HepG2 (cell line): ENCODE measurements around the gene MARCHF4. TPM values are rescaled to one million over a fixed set of nuclear protein-coding genes. Genes with fewer than 3 reads are reported as not detected.

Experiments used
- FOSL2 ChIP-seq: sonication (generic); formaldehyde crosslinking; IDR thresholded peaks from 2 replicates; pipeline ENCODE4 v1.4.0; 2020; ENCODE audit warnings: missing genetic modification reagents
- GATAD2A ChIP-seq: IDR thresholded peaks from 2 replicates; pipeline ENCODE4 v1.6.1; 2016
- HIVEP1 ChIP-seq: sonication (generic); formaldehyde crosslinking; IDR thresholded peaks from 2 replicates; pipeline ENCODE4 v1.4.0; 2020; ENCODE audit warnings: mild to moderate bottlenecking, missing genetic modification reagents
- KLF9 ChIP-seq: IDR thresholded peaks from 2 replicates; pipeline ENCODE4 v1.6.1; 2016; ENCODE audit warnings: low read depth
- NR2F6 ChIP-seq, 2 experiments: IDR thresholded peaks; 2 replicates each; pipeline ENCODE4 v1.6.1; 2016; ENCODE audit warnings: antibody characterized with exemption in 1 of 2, mild to moderate bottlenecking in 1 of 2
- SAP130 ChIP-seq: IDR thresholded peaks from 2 replicates; pipeline ENCODE4 v1.6.1; 2016; ENCODE audit warnings: low read depth
- ZBTB7A ChIP-seq: sonication (generic); formaldehyde crosslinking; IDR thresholded peaks from 2 replicates; pipeline ENCODE4 v1.8.0; 2022; ENCODE audit warnings: mild to moderate bottlenecking, missing genetic modification reagents
- ZNF33B ChIP-seq: sonication (generic); formaldehyde crosslinking; IDR thresholded peaks from 2 replicates; pipeline ENCODE4 v1.5.1; 2020; ENCODE audit warnings: mild to moderate bottlenecking, missing genetic modification reagents
- ZNF749 ChIP-seq: sonication (generic); formaldehyde crosslinking; IDR thresholded peaks from 2 replicates; pipeline ENCODE4 v1.8.0; 2022; ENCODE audit warnings: mild to moderate bottlenecking, missing genetic modification reagents, moderate library complexity, borderline replicate concordance
- polyA plus RNA-seq, 8 experiments: library from polyadenylated mRNA; depleted of rRNA in 3 of 8; stranded (reverse) in 7 of 8; unstranded in 1 of 8; fragments of >200 nt; fragmentation: Illumina TruSeq in 4 of 8; extraction: Trizol in 4 of 8; gene quantifications; 2 replicates each; pipeline versions ENCODE4 v1.2.1 to v1.2.3, GENCODE V29; 2011 to 2016; ENCODE audit warnings: low read depth in 4 of 8, missing spikeins in 1 of 8, mixed read lengths in 1 of 8; ENCODE audit not compliant: insufficient read depth in 1 of 8
- total RNA-seq, 5 experiments: library from RNA; depleted of rRNA; stranded (reverse); fragments of >200 nt; fragmentation: Illumina TruSeq; extraction: Trizol; gene quantifications; 2 replicates each; pipeline ENCODE4 v1.2.3, GENCODE V29; 2016; ENCODE audit warnings: low read depth in 1 of 5
- TF ChIP-seq, protein P1 (sequence below): sonication (generic); formaldehyde crosslinking; IDR thresholded peaks from 2 replicates; pipeline ENCODE4; 2020; ENCODE audit warnings: missing genetic modification reagents, mild to moderate bottlenecking, borderline replicate concordance
- TF ChIP-seq, protein P2 (sequence below): sonication (generic); formaldehyde crosslinking; IDR thresholded peaks from 2 replicates; pipeline ENCODE4 v1.4.0; 2020; ENCODE audit warnings: missing genetic modification reagents
- TF ChIP-seq, protein P3 (sequence below): sonication (generic); formaldehyde crosslinking; IDR thresholded peaks from 2 replicates; pipeline ENCODE4 v1.8.1; 2022; ENCODE audit warnings: low read depth, mild to moderate bottlenecking, missing genetic modification reagents
- TF ChIP-seq, protein P4 (sequence below): sonication (generic); formaldehyde crosslinking; IDR thresholded peaks from 2 replicates; pipeline ENCODE4 v1.4.0; 2020; ENCODE audit warnings: low read depth, mild to moderate bottlenecking, missing genetic modification reagents
- TF ChIP-seq, protein P5 (sequence below): sonication (generic); formaldehyde crosslinking; IDR thresholded peaks from 2 replicates; pipeline ENCODE4 v1.4.0; 2020; ENCODE audit warnings: missing genetic modification reagents

Gene MARCHF4
- total and polyA plus RNA-seq, 2 of the 13 experiments (the other 11 are each of a cell fraction or from before 2014, with no cell fraction given), result not detected

DNA sequence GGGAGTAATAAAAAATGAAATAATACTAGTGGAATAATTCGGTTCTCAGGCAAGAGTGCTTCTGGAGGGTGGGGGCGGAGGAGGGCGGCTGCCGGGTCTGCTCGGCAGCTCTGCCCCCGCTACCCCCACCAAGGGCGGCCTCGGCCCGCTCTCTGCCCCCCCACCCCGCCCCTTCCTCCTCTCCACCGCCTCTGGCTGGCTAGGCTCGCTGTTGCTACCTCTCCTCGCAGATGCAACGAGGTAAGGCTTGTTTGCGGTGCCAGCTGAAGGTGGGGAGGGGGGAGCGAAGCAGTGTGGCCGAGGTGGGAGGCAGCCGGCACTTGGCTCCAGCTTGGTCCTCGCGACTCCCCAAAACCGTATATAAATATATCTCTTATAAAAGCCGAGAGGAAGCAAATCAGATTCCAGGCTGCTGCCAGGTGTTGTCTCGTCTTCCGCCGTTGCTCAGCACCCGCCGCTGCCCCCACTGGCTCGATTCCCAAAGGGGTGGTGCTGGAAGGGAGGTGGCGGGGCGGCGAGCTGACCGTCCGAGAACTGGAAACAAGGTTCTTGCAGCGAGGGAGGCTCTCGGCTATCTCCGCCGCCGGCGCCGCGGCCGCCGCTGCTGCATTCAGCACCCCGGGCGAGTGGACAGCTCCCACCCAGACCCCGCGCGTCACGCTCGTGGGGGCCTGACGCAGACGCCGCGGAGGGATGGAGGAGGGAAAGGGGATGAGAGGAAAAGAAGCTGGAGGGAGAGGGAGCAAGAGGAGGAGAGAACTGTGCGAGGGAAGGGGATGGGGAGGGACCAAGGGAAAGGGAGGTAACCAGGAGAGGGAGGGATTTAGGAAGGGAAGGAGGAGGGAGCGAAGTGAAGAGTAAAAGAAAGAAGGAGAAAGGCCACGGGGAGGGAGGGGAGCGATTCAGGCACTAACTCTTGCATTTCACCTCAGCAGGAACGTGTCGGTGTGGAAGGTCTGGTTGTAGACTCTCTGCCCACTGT lies at the start of gene MARCHF4 (continued):
- TF ChIP-seq, protein P1, sequence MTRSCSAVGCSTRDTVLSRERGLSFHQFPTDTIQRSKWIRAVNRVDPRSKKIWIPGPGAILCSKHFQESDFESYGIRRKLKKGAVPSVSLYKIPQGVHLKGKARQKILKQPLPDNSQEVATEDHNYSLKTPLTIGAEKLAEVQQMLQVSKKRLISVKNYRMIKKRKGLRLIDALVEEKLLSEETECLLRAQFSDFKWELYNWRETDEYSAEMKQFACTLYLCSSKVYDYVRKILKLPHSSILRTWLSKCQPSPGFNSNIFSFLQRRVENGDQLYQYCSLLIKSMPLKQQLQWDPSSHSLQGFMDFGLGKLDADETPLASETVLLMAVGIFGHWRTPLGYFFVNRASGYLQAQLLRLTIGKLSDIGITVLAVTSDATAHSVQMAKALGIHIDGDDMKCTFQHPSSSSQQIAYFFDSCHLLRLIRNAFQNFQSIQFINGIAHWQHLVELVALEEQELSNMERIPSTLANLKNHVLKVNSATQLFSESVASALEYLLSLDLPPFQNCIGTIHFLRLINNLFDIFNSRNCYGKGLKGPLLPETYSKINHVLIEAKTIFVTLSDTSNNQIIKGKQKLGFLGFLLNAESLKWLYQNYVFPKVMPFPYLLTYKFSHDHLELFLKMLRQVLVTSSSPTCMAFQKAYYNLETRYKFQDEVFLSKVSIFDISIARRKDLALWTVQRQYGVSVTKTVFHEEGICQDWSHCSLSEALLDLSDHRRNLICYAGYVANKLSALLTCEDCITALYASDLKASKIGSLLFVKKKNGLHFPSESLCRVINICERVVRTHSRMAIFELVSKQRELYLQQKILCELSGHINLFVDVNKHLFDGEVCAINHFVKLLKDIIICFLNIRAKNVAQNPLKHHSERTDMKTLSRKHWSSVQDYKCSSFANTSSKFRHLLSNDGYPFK (CRISPR knock-in tag), result peak; percentile 61; the same call in 1 of the 2 replicates
- TF ChIP-seq, protein P2, sequence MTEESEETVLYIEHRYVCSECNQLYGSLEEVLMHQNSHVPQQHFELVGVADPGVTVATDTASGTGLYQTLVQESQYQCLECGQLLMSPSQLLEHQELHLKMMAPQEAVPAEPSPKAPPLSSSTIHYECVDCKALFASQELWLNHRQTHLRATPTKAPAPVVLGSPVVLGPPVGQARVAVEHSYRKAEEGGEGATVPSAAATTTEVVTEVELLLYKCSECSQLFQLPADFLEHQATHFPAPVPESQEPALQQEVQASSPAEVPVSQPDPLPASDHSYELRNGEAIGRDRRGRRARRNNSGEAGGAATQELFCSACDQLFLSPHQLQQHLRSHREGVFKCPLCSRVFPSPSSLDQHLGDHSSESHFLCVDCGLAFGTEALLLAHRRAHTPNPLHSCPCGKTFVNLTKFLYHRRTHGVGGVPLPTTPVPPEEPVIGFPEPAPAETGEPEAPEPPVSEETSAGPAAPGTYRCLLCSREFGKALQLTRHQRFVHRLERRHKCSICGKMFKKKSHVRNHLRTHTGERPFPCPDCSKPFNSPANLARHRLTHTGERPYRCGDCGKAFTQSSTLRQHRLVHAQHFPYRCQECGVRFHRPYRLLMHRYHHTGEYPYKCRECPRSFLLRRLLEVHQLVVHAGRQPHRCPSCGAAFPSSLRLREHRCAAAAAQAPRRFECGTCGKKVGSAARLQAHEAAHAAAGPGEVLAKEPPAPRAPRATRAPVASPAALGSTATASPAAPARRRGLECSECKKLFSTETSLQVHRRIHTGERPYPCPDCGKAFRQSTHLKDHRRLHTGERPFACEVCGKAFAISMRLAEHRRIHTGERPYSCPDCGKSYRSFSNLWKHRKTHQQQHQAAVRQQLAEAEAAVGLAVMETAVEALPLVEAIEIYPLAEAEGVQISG (CRISPR knock-in tag), result peak; percentile 79
- TF ChIP-seq GATAD2A (CRISPR knock-in tag) (peak; percentile 70), SAP130 (CRISPR knock-in tag) (peak; percentile 75), ZNF33B (peak; percentile 91; the same call in 1 of the 2 replicates), ZBTB7A (CRISPR knock-in tag) (peak; percentile 95), KLF9 (0 out of 2 replicates have a peak, but pooled peaks have one; percentile 66), ZNF749 (CRISPR knock-in tag) (peak; percentile 86; the same call in 1 of the 2 replicates), FOSL2 (peak; percentile 66), NR2F6 (IDR thresholded peaks at IDR 0.05) (no peak), NR2F6 (CRISPR knock-in tag; IDR thresholded peaks at IDR 0.05) (peak; percentile 44; the same call in 1 of the 2 replicates), HIVEP1 (CRISPR knock-in tag) (peak; percentile 62; the same call in 1 of the 2 replicates)
- TF ChIP-seq, protein P3, sequence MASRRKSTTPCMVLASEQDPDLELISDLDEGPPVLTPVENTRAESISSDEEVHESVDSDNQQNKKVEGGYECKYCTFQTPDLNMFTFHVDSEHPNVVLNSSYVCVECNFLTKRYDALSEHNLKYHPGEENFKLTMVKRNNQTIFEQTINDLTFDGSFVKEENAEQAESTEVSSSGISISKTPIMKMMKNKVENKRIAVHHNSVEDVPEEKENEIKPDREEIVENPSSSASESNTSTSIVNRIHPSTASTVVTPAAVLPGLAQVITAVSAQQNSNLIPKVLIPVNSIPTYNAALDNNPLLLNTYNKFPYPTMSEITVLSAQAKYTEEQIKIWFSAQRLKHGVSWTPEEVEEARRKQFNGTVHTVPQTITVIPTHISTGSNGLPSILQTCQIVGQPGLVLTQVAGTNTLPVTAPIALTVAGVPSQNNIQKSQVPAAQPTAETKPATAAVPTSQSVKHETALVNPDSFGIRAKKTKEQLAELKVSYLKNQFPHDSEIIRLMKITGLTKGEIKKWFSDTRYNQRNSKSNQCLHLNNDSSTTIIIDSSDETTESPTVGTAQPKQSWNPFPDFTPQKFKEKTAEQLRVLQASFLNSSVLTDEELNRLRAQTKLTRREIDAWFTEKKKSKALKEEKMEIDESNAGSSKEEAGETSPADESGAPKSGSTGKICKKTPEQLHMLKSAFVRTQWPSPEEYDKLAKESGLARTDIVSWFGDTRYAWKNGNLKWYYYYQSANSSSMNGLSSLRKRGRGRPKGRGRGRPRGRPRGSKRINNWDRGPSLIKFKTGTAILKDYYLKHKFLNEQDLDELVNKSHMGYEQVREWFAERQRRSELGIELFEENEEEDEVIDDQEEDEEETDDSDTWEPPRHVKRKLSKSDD (CRISPR knock-in tag), result peak; percentile 77; the same call in 1 of the 2 replicates
- TF ChIP-seq, protein P4, sequence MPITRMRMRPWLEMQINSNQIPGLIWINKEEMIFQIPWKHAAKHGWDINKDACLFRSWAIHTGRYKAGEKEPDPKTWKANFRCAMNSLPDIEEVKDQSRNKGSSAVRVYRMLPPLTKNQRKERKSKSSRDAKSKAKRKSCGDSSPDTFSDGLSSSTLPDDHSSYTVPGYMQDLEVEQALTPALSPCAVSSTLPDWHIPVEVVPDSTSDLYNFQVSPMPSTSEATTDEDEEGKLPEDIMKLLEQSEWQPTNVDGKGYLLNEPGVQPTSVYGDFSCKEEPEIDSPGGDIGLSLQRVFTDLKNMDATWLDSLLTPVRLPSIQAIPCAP (CRISPR knock-in tag), result peak; percentile 75; the same call in 1 of the 2 replicates
- TF ChIP-seq, protein P5, sequence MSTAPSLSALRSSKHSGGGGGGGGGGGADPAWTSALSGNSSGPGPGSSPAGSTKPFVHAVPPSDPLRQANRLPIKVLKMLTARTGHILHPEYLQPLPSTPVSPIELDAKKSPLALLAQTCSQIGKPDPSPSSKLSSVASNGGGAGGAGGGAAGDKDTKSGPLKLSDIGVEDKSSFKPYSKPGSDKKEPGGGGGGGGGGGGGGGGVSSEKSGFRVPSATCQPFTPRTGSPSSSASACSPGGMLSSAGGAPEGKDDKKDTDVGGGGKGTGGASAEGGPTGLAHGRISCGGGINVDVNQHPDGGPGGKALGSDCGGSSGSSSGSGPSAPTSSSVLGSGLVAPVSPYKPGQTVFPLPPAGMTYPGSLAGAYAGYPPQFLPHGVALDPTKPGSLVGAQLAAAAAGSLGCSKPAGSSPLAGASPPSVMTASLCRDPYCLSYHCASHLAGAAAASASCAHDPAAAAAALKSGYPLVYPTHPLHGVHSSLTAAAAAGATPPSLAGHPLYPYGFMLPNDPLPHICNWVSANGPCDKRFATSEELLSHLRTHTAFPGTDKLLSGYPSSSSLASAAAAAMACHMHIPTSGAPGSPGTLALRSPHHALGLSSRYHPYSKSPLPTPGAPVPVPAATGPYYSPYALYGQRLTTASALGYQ (CRISPR knock-in tag), result no peak
